H1 (cell line): Measurements from ENCODE around the gene RAET1E. TPM values are rescaled to one million over a fixed set of nuclear protein-coding genes. Genes with fewer than 3 reads are reported as not detected.

ENCODE experiments used
- JUN ChIP-seq: IDR thresholded peaks from 2 replicates; pipeline ENCODE4 v1.6.1; 2011; ENCODE audit warnings: low read depth, mild to moderate bottlenecking, improper control_type of control experiment, low read length
- KDM1A ChIP-seq: fragments of 200-600, 300-600 bp; sonication (generic); IDR thresholded peaks from 2 replicates; pipeline ENCODE4 v1.7.1; 2016; ENCODE audit warnings: mild to moderate bottlenecking, low read length, borderline replicate concordance
- POLR2AphosphoS5 ChIP-seq: IDR thresholded peaks from 2 replicates; pipeline ENCODE4 v1.6.1; 2011; ENCODE audit warnings: low read depth, low read length
- RNF2 ChIP-seq: fragments of 200-900, 300-1000 bp; sonication (generic); IDR thresholded peaks from 2 replicates; pipeline ENCODE4 v1.7.1; 2016; ENCODE audit warnings: borderline replicate concordance, low read depth, mild to moderate bottlenecking, antibody characterized with exemption, low read length; ENCODE audit not compliant: poor library complexity, severe bottlenecking; ENCODE audit errors: missing control alignments
- SIN3A ChIP-seq, 2 experiments: IDR thresholded peaks in 1 of 2; conservative IDR thresholded peaks in 1 of 2; 2 replicates each; pipeline ENCODE4 v1.6.1; 2011 to 2012; ENCODE audit warnings: low read length in 2 of 2, improper control_type of control experiment in 1 of 2, low read depth in 1 of 2, mild to moderate bottlenecking in 1 of 2
- TAF1 ChIP-seq: IDR thresholded peaks from 2 replicates; pipeline ENCODE4 v1.6.1; 2011; ENCODE audit warnings: mild to moderate bottlenecking, low read depth, low read length
- TCF12 ChIP-seq: IDR thresholded peaks from 2 replicates; pipeline ENCODE4 v1.6.1; 2011; ENCODE audit warnings: low read depth, mild to moderate bottlenecking, low read length
- polyA plus RNA-seq, 7 experiments: library from polyadenylated mRNA; depleted of rRNA in 3 of 7; stranded (reverse) in 5 of 7; unstranded in 2 of 7; fragments of >200 nt in 5 of 7; fragments of 200-250 nt in 2 of 7; gene quantifications; 1 replicate in 5 of 7; 2 replicates in 1 of 7; 4 replicates in 1 of 7; pipeline versions ENCODE4 v1.2.1 to v1.2.3, GENCODE V29; 2011 to 2013; ENCODE audit warnings: missing spikeins in 2 of 7, mixed read lengths in 2 of 7
- total RNA-seq: library from RNA; stranded (reverse); fragmentation: NEBNext Ultra II Directional; extraction: Animal tissue kit (Norgen Biotek cat#: 25700); gene quantifications from 2 replicates; pipeline ENCODE4 v1.2.1, GENCODE V29; 2021

The RAET1E gene
- total and polyA plus RNA-seq, 2 of the 8 experiments (the other 6 are each of a cell fraction or from before 2014, with no cell fraction given), result not detected

DNA sequence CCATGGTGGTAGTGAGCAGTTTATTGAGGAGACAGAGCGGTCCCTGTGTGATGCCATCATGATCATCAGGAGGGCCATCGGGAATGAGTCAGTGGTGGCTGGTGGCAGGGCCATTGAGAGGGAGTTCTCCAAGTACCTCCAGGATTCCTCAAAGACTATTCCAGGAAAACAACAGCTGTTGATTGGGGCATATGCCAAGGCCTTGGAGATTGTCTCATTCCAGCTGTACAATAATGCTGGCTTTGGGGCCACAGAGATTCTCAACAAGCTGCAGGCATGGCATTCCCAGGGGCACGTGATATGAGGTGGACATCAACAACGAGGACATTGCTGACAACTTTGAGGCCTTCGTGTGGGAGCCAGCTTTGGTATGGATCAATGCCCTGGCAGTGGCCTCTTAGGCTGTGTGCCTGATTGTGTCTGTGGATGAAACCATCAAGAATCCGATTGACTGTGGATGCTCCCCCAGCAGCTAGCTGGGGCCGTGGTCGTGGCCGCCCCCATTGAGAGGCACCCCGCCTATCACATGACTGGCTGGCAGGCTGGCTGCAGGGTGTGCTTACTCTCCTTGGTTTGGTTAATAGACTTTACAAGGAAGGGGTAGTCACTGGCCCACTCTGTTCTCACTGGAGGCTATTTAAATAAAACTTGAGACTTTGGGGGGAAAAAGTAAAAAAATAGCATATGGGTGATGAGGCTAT lies 16.7 kb downstream of the RAET1E start (continued):
- TF ChIP-seq RNF2 (no peak), POLR2AphosphoS5 (no peak), SIN3A (conservative IDR thresholded peaks at IDR 0.05 in 1 of 2, IDR thresholded peaks at IDR 0.05 in 1 of 2; ENCODE audit: low read depth in 1 of 2, low read length in 2 of 2) (no peak), TCF12 (no peak), KDM1A (no peak), TAF1 (no peak), JUN (no peak)
- TF ChIP-seq, all 59 proteins: peak for 0
